Glomerular visceral epithelial cell (primary cell): Measurements from ENCODE around the gene IGFL4.

Experiments used
- DNase-seq: peaks from one replicate; pipeline ENCODE4 v3.0.0-alpha.2; 2016; ENCODE audit errors: extremely low spot score

The IGFL4 gene

DNA sequence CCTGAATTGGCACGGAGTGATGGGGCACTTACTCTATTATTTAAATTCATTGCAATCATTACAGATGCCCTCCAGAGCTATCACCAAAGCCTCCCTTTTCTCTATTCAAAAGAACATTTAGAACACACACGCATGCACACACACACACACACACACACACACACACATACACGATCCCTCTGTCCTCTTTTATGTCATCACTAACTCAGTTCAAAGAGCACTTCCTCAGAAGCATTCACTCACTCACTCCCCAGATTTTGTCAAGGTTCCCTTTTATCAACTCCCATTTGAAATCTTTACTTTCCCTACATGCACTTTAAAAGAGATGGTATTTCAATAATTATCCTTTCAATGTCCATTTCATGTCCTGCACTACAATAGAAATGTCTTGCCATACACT is 22.4 kb upstream of the IGFL4 start:
- no peak for DNase-seq

DNA sequence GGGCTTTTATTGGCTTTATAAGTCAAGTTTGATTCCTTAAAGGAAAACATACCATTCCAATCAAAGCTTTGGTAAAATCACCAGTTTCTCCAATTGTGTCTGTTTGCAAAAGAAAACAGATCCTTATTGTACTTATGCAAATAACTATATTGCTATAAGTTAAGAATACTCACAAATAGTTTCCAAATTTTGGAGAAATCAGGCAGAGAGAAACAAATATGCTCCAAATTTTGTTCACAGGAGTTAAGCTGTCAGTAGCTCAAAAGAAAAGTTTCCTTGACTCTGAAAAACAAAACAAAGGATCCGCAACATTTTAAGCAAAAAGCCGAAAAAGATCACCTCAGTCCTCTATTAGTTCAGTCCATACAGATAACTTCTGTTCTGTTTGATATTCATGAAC is 19.2 kb upstream of the IGFL4 start:
- no peak for DNase-seq

DNA sequence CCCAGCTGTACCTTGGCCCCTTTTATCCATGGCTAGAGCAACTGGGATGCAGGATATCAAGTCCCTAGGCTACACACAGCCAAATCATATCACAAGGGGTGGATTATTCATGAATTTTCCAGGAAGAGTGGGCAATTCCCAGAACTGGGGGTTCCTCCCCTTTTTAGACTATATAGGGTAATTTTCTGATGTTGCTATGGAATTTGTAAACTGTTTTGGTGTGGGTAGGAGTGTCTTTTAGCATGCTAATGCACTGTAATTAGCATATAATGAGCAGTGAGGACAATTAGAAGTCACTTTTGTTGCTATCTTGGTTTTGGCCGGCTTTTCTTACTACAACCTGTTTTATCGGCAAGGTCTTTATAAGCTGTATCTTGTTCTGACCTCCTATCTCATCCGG is 18.0 kb upstream of the IGFL4 start:
- DNase-seq: no peak

DNA sequence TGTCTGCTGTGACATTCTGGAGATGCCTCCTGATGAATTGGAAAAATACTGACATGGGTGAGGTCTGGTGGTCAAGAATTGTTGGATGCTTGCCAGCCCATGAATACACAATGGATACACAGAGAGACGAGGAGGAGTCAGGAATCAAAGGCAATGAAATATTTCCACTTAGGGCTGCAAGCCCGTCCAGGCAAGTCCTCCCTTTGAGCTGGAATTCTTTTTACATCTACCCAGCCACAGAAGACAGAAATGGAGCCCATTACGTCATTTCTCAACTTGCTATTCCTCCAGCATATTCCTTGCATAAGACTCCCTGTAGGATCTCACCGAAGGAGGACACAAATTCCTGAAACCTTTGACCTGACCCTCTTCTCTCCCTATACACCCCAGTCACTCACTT is 15.7 kb upstream of the IGFL4 start:
- DNase-seq: peak; percentile 25

DNA sequence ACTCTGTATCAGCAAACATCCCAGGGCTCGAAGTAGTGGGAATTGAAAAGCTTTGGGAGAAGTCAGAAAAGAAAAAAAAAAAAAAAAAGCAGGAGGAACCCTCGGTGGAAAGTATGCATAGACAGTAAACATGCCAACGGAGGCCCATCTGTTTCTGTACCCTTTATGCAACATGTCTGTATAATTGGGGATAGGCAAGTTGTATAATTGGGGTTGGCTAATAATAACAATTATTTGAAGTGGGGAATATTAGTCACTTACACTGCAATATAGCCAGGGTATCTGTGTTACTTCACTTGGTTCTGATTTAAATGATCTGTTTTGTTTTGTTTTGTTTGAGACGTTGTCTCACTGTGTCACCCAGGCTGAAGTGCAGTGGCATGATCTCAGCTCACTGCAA is 12.1 kb upstream of the IGFL4 start:
- no peak for DNase-seq

GRCh38 chr19:46049597-46049996 is 8.8 kb upstream of the IGFL4 start:
- no peak for DNase-seq

GRCh38 chr19:46043519-46043918 is 2.7 kb upstream of the IGFL4 start:
- DNase-seq: no peak

DNA sequence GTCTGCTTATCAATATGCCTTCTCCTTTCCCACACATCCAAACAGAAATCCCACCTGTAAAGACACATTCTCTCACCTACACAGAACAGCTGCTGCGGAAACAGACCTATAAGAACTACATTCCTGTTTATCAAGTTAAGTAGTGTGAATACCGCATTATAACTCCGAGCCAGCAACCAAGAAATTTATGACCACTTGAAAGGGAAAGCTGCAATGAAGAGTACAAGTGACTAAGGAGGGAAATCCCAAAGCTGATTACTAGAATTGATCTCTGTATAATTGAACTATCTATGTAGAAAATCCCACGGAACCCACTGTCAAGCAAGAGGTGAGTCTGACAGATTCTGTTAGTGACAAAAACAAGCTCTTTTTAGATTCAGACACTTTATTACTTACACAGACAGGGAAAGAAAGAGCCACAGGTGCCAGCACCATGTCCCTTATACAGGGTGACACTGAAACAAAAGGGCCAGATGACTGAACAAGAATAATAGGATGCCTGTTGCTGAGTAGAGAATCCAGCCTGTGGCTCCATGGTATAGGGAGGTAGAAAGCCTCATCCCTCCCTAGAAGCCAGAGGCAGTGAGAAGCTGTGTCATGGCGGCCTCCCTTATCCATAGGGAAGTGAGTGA is 1.6 kb upstream of the IGFL4 start:
- no peak for DNase-seq

- DNase-seq: no peak
Observed at GRCh38 chr19:46040125-46040524, 677 bp downstream of the IGFL4 start.

DNA sequence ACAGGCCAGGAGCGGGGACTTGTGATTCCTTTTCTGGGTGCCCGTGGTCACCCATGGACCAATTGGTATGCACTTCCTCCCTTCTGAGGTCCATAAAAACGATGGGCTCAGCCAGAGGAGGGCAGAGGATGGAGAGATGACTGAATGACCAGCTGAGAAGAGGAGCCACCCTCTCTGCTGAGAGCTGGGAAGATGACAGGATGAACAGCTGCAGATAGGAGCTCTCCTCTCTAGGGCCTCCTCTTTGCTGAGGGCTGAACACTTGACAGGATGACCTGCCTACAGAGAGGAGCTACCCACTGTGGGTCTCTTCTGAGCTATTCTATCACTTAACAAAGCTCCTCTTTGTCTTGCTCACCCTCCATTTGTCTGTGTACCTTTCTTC is 4.1 kb downstream of the IGFL4 start:
- DNase-seq: no peak

- no peak for DNase-seq
Observed at GRCh38 chr19:46035986-46036743, 4.6 kb downstream of the IGFL4 start.

GRCh38 chr19:46035546-46035945 is 5.3 kb downstream of the IGFL4 start:
- no peak for DNase-seq

DNA sequence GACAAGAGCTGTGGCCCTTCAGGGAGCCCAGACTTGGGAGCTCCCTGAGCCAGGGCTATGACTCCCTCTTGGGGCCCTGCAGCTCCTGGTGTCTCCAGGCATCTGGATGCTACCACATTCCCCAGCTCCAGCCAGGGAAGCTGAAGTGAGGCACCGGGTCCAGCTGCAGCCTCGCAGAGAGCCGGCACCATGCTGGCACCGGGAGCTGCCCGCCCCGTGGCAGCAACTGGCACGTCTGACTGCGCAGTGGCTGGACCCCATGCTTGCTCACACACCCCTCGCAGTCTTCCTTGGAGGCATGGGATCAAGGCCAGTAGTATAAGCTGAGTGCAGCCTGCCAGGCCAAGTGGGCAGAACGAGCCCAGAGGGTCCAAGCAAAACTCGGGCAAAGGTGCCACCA is 7.4 kb downstream of the IGFL4 start:
- no peak for DNase-seq

GRCh38 chr19:46032597-46033025 is 8.2 kb downstream of the IGFL4 start:
- no peak for DNase-seq

DNA sequence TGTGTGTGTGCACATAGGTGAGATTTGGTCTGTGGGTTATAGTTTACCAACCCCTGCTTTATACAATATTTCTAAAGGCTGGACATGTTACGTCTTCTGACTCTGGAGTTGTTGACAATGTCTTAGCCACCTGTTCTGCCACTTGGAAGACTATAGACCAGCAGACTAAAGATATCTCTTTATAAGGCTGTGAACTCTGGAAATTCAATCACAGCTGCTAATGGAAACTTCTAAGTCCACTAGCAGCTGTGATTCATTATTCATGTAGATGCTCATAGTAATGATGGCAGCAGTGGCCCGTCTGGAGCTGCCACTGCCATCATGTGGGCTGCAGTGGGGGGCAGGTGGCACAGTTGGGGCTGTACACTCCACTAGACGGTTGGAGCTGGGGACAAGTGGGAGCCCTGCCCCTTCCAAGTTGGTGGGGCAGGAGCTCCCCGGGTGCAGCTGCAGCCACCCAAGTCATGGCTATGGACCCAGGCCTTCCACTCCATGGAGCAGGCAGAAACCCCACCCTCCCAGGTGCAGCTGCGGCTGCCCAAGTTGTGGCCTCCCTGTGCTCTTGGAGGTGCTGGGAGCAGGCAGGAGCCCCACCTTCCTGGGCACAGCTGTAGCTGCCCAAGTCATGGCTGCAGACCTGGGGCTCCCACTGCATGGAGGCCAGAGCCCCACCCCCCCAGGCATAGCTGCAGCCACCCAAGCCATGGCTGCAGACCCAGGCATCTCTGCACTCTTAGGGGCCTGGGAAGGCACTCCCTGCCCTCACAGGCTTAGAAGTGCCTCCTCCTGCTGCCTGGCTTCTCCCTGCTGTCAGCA is 8.8 kb downstream of the IGFL4 start:
- no peak for DNase-seq

GRCh38 chr19:46030812-46031550 is 9.8 kb downstream of the IGFL4 start:
- DNase-seq: no peak

GRCh38 chr19:46025835-46026234 is 15.0 kb downstream of the IGFL4 start:
- no peak for DNase-seq

GRCh38 chr19:46023311-46023779 is 17.5 kb downstream of the IGFL4 start:
- DNase-seq: no peak

DNA sequence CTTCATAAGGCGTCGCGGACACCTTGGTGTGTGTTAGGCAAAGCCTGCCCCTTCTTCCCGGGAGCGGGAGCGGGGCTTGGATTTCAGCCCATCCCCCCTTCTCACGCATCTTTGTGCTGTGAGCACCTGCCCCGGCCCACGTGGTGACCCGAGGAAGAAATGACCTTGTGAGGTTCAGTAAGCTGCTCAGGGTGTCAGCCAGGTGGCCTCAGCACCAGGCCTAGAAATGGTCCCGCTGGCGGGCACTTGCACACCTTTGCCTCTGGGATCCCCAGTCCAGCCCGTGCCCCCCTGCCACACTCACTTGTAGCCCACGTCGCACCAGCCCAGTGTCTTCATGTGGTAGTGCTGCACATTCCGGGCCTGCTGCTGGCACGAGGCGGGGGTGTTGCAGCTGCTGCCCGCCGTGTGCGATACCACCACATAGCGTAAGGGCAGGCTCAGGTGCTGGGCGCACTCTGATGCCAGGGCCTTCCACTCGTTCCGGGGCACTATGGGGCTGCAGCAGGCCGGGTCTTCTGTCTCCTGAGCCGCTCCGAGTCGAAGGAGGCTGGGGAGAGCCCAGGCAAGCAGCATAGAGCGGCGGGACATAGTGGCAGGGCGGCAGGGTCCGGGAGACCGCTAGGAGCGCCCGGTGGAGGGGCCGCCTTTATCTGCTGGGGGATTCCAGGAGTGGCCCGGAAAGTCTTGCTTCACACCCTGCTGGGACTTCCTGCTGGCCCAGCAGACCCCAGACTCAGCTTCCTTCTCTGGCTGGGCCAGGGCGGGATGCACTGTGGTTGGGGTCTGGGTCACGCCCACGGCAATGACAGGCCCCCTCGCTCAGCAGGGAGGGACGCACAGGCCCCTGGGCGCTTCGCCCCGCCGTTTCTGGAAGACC is 18.1 kb downstream of the IGFL4 start, which contains the start of gene PGLYRP1:
Gene PGLYRP1 (minus strand): TSS at position 623 of the 880 bp plus-strand sequence. CDS start 32 bp downstream, at position 591.
- DNase-seq: no peak

DNA sequence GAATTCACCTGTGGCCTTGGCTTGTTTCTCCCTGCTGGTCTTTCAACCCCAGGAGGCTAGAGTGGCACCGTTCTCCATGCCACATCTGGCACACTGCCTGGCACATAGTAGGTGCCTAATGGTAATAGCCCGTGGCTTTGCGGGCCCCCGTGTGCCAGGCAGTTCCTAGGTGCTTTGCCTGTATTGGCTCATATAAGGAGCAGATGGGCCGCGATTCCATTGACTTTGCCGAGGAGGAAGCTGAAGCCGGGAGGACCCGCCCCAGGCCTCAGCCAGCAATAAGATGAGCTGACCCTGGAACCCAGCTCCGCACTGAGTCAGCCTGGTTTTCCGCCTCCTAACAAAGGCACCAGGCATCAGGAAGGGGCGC is 18.8 kb downstream of the IGFL4 start:
- DNase-seq: no peak

GRCh38 chr19:46021531-46022041 is 19.2 kb downstream of the IGFL4 start:
- DNase-seq: no peak
